HepG2 (cell line): Measurements from ENCODE around the gene GTPBP6. TPM values are rescaled to one million over a fixed set of nuclear protein-coding genes. Genes with fewer than 3 reads are reported as not detected.

Experiments used
- ATF6 ChIP-seq: sonication (generic); formaldehyde crosslinking; conservative IDR thresholded peaks from 2 replicates; pipeline ENCODE4 v1.4.0; 2020; ENCODE audit warnings: missing genetic modification reagents
- CAMTA2 ChIP-seq: sonication (generic); formaldehyde crosslinking; IDR thresholded peaks from 2 replicates; pipeline ENCODE4 v1.4.0; 2020; ENCODE audit warnings: mild to moderate bottlenecking, missing genetic modification reagents, borderline replicate concordance
- CBFB ChIP-seq: sonication (generic); formaldehyde crosslinking; IDR thresholded peaks from 2 replicates; pipeline ENCODE4 v1.4.0; 2020; ENCODE audit warnings: missing genetic modification reagents
- CHD2 ChIP-seq: IDR thresholded peaks from 2 replicates; pipeline ENCODE4 v1.6.1; 2011; ENCODE audit warnings: low read depth, low read length, improper control_type of control experiment
- HMG20B ChIP-seq: conservative IDR thresholded peaks from 2 replicates; pipeline ENCODE4 v1.6.1; 2016; ENCODE audit warnings: missing genetic modification reagents, missing compliant biosample characterization
- POLR2A ChIP-seq, 2 experiments: IDR thresholded peaks; 2 replicates each; pipeline ENCODE4 v1.6.1; 2011; ENCODE audit warnings: low read depth in 2 of 2, low read length in 2 of 2, mild to moderate bottlenecking in 1 of 2, moderate library complexity in 1 of 2; ENCODE audit not compliant: insufficient read depth in 1 of 2
- RBM22 ChIP-seq: fragments of 200-400 bp; formaldehyde crosslinking; optimal IDR thresholded peaks from 2 replicates; pipeline ENCODE3; 2017; ENCODE audit warnings: mild to moderate bottlenecking, low read length, moderate library complexity
- SOX5 ChIP-seq: IDR thresholded peaks from 2 replicates; pipeline ENCODE4 v1.6.1; 2016; ENCODE audit warnings: borderline replicate concordance
- STAT6 ChIP-seq: sonication (generic); formaldehyde crosslinking; IDR thresholded peaks from 2 replicates; pipeline ENCODE4 v1.4.0; 2020; ENCODE audit warnings: missing genetic modification reagents, mild to moderate bottlenecking, borderline replicate concordance
- YY1 ChIP-seq: IDR thresholded peaks from 2 replicates; pipeline ENCODE4 v1.6.1; 2011; ENCODE audit warnings: low read length, low read depth, moderate library complexity, mild to moderate bottlenecking; ENCODE audit not compliant: insufficient read depth, insufficient replicate concordance
- ZNF333 ChIP-seq: sonication (generic); formaldehyde crosslinking; IDR thresholded peaks from 2 replicates; pipeline ENCODE4 v1.4.0; 2020; ENCODE audit warnings: mild to moderate bottlenecking, missing genetic modification reagents, borderline replicate concordance
- ZNF343 ChIP-seq: sonication (generic); formaldehyde crosslinking; IDR thresholded peaks from 2 replicates; pipeline ENCODE4 v1.4.0; 2020; ENCODE audit warnings: mild to moderate bottlenecking, missing genetic modification reagents
- ZNF430 ChIP-seq: sonication (generic); formaldehyde crosslinking; IDR thresholded peaks from 2 replicates; pipeline ENCODE4 v1.9.0; 2021; ENCODE audit warnings: mild to moderate bottlenecking, missing genetic modification reagents
- ZNF761 ChIP-seq: sonication (generic); formaldehyde crosslinking; conservative IDR thresholded peaks from 2 replicates; pipeline ENCODE4 v1.4.0; 2020; ENCODE audit warnings: mild to moderate bottlenecking, missing genetic modification reagents
- polyA plus RNA-seq, 8 experiments: library from polyadenylated mRNA; depleted of rRNA in 3 of 8; stranded (reverse) in 7 of 8; unstranded in 1 of 8; fragments of >200 nt; fragmentation: Illumina TruSeq in 4 of 8; extraction: Trizol in 4 of 8; gene quantifications; 2 replicates each; pipeline versions ENCODE4 v1.2.1 to v1.2.3, GENCODE V29; 2011 to 2016; ENCODE audit warnings: low read depth in 4 of 8, missing spikeins in 1 of 8, mixed read lengths in 1 of 8; ENCODE audit not compliant: insufficient read depth in 1 of 8
- total RNA-seq, 5 experiments: library from RNA; depleted of rRNA; stranded (reverse); fragments of >200 nt; fragmentation: Illumina TruSeq; extraction: Trizol; gene quantifications; 2 replicates each; pipeline ENCODE4 v1.2.3, GENCODE V29; 2016; ENCODE audit warnings: low read depth in 1 of 5
- TF ChIP-seq, protein P1 (sequence below): sonication (generic); formaldehyde crosslinking; conservative IDR thresholded peaks from 2 replicates; pipeline ENCODE4 v1.4.0; 2020; ENCODE audit warnings: mild to moderate bottlenecking, missing genetic modification reagents, moderate library complexity
- TF ChIP-seq, protein P2 (sequence below): IDR thresholded peaks from 2 replicates; pipeline ENCODE4 v1.4.0; 2020; ENCODE audit warnings: mild to moderate bottlenecking, missing genetic modification reagents

GTPBP6 gene
- total and polyA plus RNA-seq, 2 of the 13 experiments (the other 11 are each of a cell fraction or from before 2014, with no cell fraction given): 20.2 to 39.6 TPM

GRCh38 chrX:281166-281999 lies 37.2 kb downstream of the GTPBP6 start, which contains the start of gene PLCXD1 (continued):
- TF ChIP-seq ATF6 (no peak), ZNF761 (CRISPR knock-in tag) (no peak), CHD2 (no peak), CAMTA2 (no peak), ZNF333 (CRISPR knock-in tag) (no peak), ZNF430 (0 out of 2 replicates have a peak, but pooled peaks have one; percentile 30), YY1 (peak; percentile 25), POLR2A (IDR thresholded peaks at IDR 0.05; ENCODE audit: insufficient read depth in 1 of 2, low read depth in 2 of 2, low read length in 2 of 2) (peak in 1 of 2 experiments; percentile 19; a peak in 1 of 4 replicates), STAT6 (no peak), HMG20B (CRISPR knock-in tag) (no peak), SOX5 (CRISPR knock-in tag) (peak; percentile 25; the same call in 1 of the 2 replicates), CBFB (no peak), ZNF343 (no peak), RBM22 (peak; percentile 54)
- TF ChIP-seq, protein P1, sequence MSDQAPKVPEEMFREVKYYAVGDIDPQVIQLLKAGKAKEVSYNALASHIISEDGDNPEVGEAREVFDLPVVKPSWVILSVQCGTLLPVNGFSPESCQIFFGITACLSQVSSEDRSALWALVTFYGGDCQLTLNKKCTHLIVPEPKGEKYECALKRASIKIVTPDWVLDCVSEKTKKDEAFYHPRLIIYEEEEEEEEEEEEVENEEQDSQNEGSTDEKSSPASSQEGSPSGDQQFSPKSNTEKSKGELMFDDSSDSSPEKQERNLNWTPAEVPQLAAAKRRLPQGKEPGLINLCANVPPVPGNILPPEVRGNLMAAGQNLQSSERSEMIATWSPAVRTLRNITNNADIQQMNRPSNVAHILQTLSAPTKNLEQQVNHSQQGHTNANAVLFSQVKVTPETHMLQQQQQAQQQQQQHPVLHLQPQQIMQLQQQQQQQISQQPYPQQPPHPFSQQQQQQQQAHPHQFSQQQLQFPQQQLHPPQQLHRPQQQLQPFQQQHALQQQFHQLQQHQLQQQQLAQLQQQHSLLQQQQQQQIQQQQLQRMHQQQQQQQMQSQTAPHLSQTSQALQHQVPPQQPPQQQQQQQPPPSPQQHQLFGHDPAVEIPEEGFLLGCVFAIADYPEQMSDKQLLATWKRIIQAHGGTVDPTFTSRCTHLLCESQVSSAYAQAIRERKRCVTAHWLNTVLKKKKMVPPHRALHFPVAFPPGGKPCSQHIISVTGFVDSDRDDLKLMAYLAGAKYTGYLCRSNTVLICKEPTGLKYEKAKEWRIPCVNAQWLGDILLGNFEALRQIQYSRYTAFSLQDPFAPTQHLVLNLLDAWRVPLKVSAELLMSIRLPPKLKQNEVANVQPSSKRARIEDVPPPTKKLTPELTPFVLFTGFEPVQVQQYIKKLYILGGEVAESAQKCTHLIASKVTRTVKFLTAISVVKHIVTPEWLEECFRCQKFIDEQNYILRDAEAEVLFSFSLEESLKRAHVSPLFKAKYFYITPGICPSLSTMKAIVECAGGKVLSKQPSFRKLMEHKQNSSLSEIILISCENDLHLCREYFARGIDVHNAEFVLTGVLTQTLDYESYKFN (CRISPR knock-in tag): 0 out of 2 replicates have a peak, but pooled peaks have one; percentile 19
- TF ChIP-seq, protein P2, sequence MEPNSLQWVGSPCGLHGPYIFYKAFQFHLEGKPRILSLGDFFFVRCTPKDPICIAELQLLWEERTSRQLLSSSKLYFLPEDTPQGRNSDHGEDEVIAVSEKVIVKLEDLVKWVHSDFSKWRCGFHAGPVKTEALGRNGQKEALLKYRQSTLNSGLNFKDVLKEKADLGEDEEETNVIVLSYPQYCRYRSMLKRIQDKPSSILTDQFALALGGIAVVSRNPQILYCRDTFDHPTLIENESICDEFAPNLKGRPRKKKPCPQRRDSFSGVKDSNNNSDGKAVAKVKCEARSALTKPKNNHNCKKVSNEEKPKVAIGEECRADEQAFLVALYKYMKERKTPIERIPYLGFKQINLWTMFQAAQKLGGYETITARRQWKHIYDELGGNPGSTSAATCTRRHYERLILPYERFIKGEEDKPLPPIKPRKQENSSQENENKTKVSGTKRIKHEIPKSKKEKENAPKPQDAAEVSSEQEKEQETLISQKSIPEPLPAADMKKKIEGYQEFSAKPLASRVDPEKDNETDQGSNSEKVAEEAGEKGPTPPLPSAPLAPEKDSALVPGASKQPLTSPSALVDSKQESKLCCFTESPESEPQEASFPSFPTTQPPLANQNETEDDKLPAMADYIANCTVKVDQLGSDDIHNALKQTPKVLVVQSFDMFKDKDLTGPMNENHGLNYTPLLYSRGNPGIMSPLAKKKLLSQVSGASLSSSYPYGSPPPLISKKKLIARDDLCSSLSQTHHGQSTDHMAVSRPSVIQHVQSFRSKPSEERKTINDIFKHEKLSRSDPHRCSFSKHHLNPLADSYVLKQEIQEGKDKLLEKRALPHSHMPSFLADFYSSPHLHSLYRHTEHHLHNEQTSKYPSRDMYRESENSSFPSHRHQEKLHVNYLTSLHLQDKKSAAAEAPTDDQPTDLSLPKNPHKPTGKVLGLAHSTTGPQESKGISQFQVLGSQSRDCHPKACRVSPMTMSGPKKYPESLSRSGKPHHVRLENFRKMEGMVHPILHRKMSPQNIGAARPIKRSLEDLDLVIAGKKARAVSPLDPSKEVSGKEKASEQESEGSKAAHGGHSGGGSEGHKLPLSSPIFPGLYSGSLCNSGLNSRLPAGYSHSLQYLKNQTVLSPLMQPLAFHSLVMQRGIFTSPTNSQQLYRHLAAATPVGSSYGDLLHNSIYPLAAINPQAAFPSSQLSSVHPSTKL: peak; percentile 7; the same call in 1 of the 2 replicates
